Left ventricle myocardium inferior (tissue), 1 donor: ENCODE results near the gene LYZL4. TPM values are rescaled to one million over a fixed set of nuclear protein-coding genes. Genes with fewer than 3 reads are reported as not detected.

Experiments used
- DNase-seq: peaks from one replicate; pipeline ENCODE4 v3.0.0-alpha.2; 2020
- H3K27ac ChIP-seq: fragments of 200-600 bp; replicated peaks from 2 replicates; pipeline ENCODE4 v1.8.0; 2021
- H3K27me3 ChIP-seq: fragments of 200-600 bp; 2 replicates; pipeline ENCODE4 v1.8.0; 2021; ENCODE audit warnings: low read depth
- H3K36me3 ChIP-seq: fragments of 200-600 bp; 2 replicates; pipeline ENCODE4 v1.8.0; 2021
- H3K4me1 ChIP-seq: fragments of 200-600 bp; 2 replicates; pipeline ENCODE4 v1.8.0; 2021
- H3K4me3 ChIP-seq: fragments of 200-600 bp; 2 replicates; pipeline ENCODE4 v1.8.0; 2021; ENCODE audit warnings: mild to moderate bottlenecking, moderate library complexity
- H3K9me3 ChIP-seq: fragments of 200-600 bp; replicated peaks from 2 replicates; pipeline ENCODE4 v1.8.0; 2021
- CTCF ChIP-seq: fragments of 200-600 bp; IDR thresholded peaks from 2 replicates; pipeline ENCODE4 v1.8.0; 2021; ENCODE audit warnings: antibody characterized with exemption, mild to moderate bottlenecking, borderline replicate concordance
- intact Hi-C: fragments of 100-400 bp; cut with micrococcal nuclease; formaldehyde crosslinking; loops from one replicate; pipeline ENCODE4 v1.11.0; 2022
- total RNA-seq: library from RNA; stranded (reverse); fragmentation: NEBNext Ultra II Directional; extraction: Animal tissue kit (Norgen Biotek cat#: 25700); gene quantifications from one replicate; pipeline ENCODE4 v1.2.1, GENCODE V29; 2021
- donor health status: DM: no; HTN: yes; CAD: no; lungs with severe emphysema.

LYZL4 gene
- total RNA-seq, 1 donor from 2014 or later: not detected

GRCh38 chr3:42450567-42450966 is 40.2 kb upstream of the LYZL4 start:
- no peak for DNase-seq
- Histone ChIP-seq H3K27ac (no peak overlapping the region), H3K36me3 (no peaks in the 10 kb centered on the region)

GRCh38 chr3:42447481-42447880 is 37.1 kb upstream of the LYZL4 start:
- intact Hi-C loops: loop anchor here (10.0 kb wide), 1 partner anchor 553 kb away; no protein-coding TSS in a partner anchor
- H3K36me3 ChIP-seq: no peaks in the 10 kb centered on the region
- peaks cover 16% of the 10 kb centered on the region for H3K27me3 ChIP-seq
- no peaks in the 10 kb centered on the region for H3K9me3 ChIP-seq
- no peak for TF ChIP-seq CTCF
- no peak for DNase-seq
- H3K27ac ChIP-seq: no peak overlapping the region
- no peak overlapping the region for H3K4me3 ChIP-seq
- peaks cover 12% of the 10 kb centered on the region for H3K4me1 ChIP-seq

More at GRCh38 chr3:42450567-42450966, 40.2 kb upstream of the LYZL4 start:
- Histone ChIP-seq H3K4me3 (no peak overlapping the region), H3K4me1 (peaks cover 12% of the 10 kb centered on the region), H3K27me3 (no peaks in the 10 kb centered on the region), H3K9me3 (peaks cover 9% of the 10 kb centered on the region)
- intact Hi-C loops: no loop called here
- no peak for TF ChIP-seq CTCF

GRCh38 chr3:42446111-42447050 is 36.0 kb upstream of the LYZL4 start:
- Histone ChIP-seq H3K27me3 (peaks cover 26% of the 10 kb centered on the region), H3K9me3 (no peaks in the 10 kb centered on the region), H3K27ac (no peak overlapping the region), H3K36me3 (no peaks in the 10 kb centered on the region), H3K4me3 (no peak overlapping the region), H3K4me1 (peaks cover 4% of the 10 kb centered on the region)
- TF ChIP-seq CTCF: no peak
- intact Hi-C loops: loop anchor here (10.0 kb wide), 1 partner anchor 552 kb away; no protein-coding TSS in a partner anchor
- no peak for DNase-seq

GRCh38 chr3:42443819-42444436 is 33.5 kb upstream of the LYZL4 start:
- no peaks in the 10 kb centered on the region for H3K4me1 ChIP-seq
- H3K27ac ChIP-seq: no peak overlapping the region
- no peaks in the 10 kb centered on the region for H3K36me3 ChIP-seq
- H3K4me3 ChIP-seq: no peak overlapping the region
- no peaks in the 10 kb centered on the region for H3K9me3 ChIP-seq
- H3K27me3 ChIP-seq: peaks cover 42% of the 10 kb centered on the region
- intact Hi-C loops: loop anchor here (5.0 to 10.0 kb wide), 2 partner anchors 197 to 549 kb away; no protein-coding TSS in a partner anchor
- peak; percentile 99 for TF ChIP-seq CTCF
- DNase-seq: peak; percentile 79

GRCh38 chr3:42443292-42443691 is 32.9 kb upstream of the LYZL4 start:
- no peak overlapping the region for H3K4me3 ChIP-seq
- DNase-seq: no peak
- no peak overlapping the region for H3K27ac ChIP-seq
- H3K9me3 ChIP-seq: no peaks in the 10 kb centered on the region
- intact Hi-C loops: loop anchor here (5.0 to 10.0 kb wide), 2 partner anchors 196 to 548 kb away; no protein-coding TSS in a partner anchor
- H3K4me1 ChIP-seq: no peaks in the 10 kb centered on the region
- TF ChIP-seq CTCF: no peak
- no peaks in the 10 kb centered on the region for H3K36me3 ChIP-seq
- H3K27me3 ChIP-seq: peaks cover 43% of the 10 kb centered on the region
